ENCODE data around the gene COL4A5. TPM values are rescaled to one million over a fixed set of nuclear protein-coding genes. Genes with fewer than 3 reads are reported as not detected.

The COL4A5 gene
- total RNA-seq, 1 donor: 23.2 TPM

GRCh38 chrX:108557580-108557979 is 117.9 kb downstream of the COL4A5 start:
- no peak for DNase-seq (ENCODE audit: low read depth)
- H3K4me3 ChIP-seq (ENCODE audit: low read depth, low read length): no peak overlapping the region
- no peak for TF ChIP-seq CTCF (IDR thresholded peaks at IDR 0.05; ENCODE audit: insufficient read depth, low read length)

GRCh38 chrX:108558217-108558616 is 118.6 kb downstream of the COL4A5 start:
- no peak for TF ChIP-seq CTCF (IDR thresholded peaks at IDR 0.05; ENCODE audit: insufficient read depth, low read length)
- no peak overlapping the region for H3K4me3 ChIP-seq (ENCODE audit: low read depth, low read length)
- no peak for DNase-seq (ENCODE audit: low read depth)

- H3K4me3 ChIP-seq (ENCODE audit: low read depth, low read length): no peak overlapping the region
- TF ChIP-seq CTCF (IDR thresholded peaks at IDR 0.05; ENCODE audit: insufficient read depth, low read length): no peak
- no peak for DNase-seq (ENCODE audit: low read depth)
These were observed 133.5 kb downstream of the COL4A5 start for GRCh38 chrX:108573136-108573535.

- no peak for DNase-seq (ENCODE audit: low read depth)
- TF ChIP-seq CTCF (IDR thresholded peaks at IDR 0.05; ENCODE audit: insufficient read depth, low read length): no peak
- H3K4me3 ChIP-seq (ENCODE audit: low read depth, low read length): no peak overlapping the region
These were observed 142.5 kb downstream of the COL4A5 start for GRCh38 chrX:108582151-108582550.

GRCh38 chrX:108584617-108585211 is 145.1 kb downstream of the COL4A5 start:
- peak; percentile 39 for TF ChIP-seq CTCF (IDR thresholded peaks at IDR 0.05; ENCODE audit: insufficient read depth, low read length)
- no peak overlapping the region for H3K4me3 ChIP-seq (ENCODE audit: low read depth, low read length)
- DNase-seq (ENCODE audit: low read depth): no peak

- H3K4me3 ChIP-seq (ENCODE audit: low read depth, low read length): no peak overlapping the region
- no peak for TF ChIP-seq CTCF (IDR thresholded peaks at IDR 0.05; ENCODE audit: insufficient read depth, low read length)
- DNase-seq (ENCODE audit: low read depth): no peak
These were observed 150.9 kb downstream of the COL4A5 start for GRCh38 chrX:108590496-108590895.

- H3K4me3 ChIP-seq (ENCODE audit: low read depth, low read length): no peak overlapping the region
- no peak for TF ChIP-seq CTCF (IDR thresholded peaks at IDR 0.05; ENCODE audit: insufficient read depth, low read length)
These were observed 161.6 kb downstream of the COL4A5 start for GRCh38 chrX:108601276-108601675.

More at GRCh38 chrX:108601276-108601675, 161.6 kb downstream of the COL4A5 start:
- DNase-seq (ENCODE audit: low read depth): no peak

All from fibroblast of the aortic adventitia (primary cell).